K562 (cell line): ENCODE results near the gene MAP1LC3B. TPM values are rescaled to one million over a fixed set of nuclear protein-coding genes. Genes with fewer than 3 reads are reported as not detected.

ENCODE experiments used
- C11orf30 ChIP-seq: fragments of 450-650 bp; IDR thresholded peaks from 2 replicates; pipeline ENCODE4 v1.6.1; 2016; ENCODE audit warnings: low read depth, mild to moderate bottlenecking
- CHD2 ChIP-seq: IDR thresholded peaks from 2 replicates; pipeline ENCODE4 v1.6.1; 2011; ENCODE audit warnings: low read depth, low read length
- CTBP1 ChIP-seq: fragments of 450-650 bp; IDR thresholded peaks from 2 replicates; pipeline ENCODE4 v1.6.1; 2016; ENCODE audit warnings: borderline replicate concordance
- ETV5 ChIP-seq: sonication (generic); formaldehyde crosslinking; IDR thresholded peaks from 2 replicates; pipeline ENCODE4 v1.4.0; 2020; ENCODE audit warnings: low read depth, mild to moderate bottlenecking, missing genetic modification reagents
- HDGF ChIP-seq: fragments of 450-650 bp; IDR thresholded peaks from 2 replicates; pipeline ENCODE4 v1.6.1; 2016
- LCOR ChIP-seq: sonication (generic); formaldehyde crosslinking; IDR thresholded peaks from 2 replicates; pipeline ENCODE4 v1.8.0; 2022; ENCODE audit warnings: mild to moderate bottlenecking, missing genetic modification reagents
- NFYB ChIP-seq: IDR thresholded peaks from 2 replicates; pipeline ENCODE4 v1.6.1; 2011; ENCODE audit warnings: mild to moderate bottlenecking, moderate library complexity; ENCODE audit not compliant: insufficient read length; ENCODE audit errors: extremely low read depth
- PCBP2 ChIP-seq: fragments of 200-400 bp; formaldehyde crosslinking; IDR thresholded peaks from 2 replicates; pipeline ENCODE4 v1.6.1; 2018; ENCODE audit warnings: low read length, low read depth, mild to moderate bottlenecking, moderate library complexity; ENCODE audit not compliant: poor library complexity, severe bottlenecking
- POLR2AphosphoS2 ChIP-seq: IDR thresholded peaks from 2 replicates; pipeline ENCODE4 v1.6.1; 2012; ENCODE audit warnings: low read length, improper control_type of control experiment
- PRPF4 ChIP-seq: fragments of 200-400 bp; formaldehyde crosslinking; IDR thresholded peaks from one replicate; pipeline ENCODE4 v1.6.1; 2017; ENCODE audit warnings: low read length, low read depth, mild to moderate bottlenecking; ENCODE audit not compliant: insufficient read depth, poor library complexity, severe bottlenecking
- SIN3A ChIP-seq, 2 experiments: fragments of 150-350 bp in 1 of 2; IDR thresholded peaks; 2 replicates each; pipeline ENCODE4 v1.6.1; 2011 to 2016; ENCODE audit warnings: borderline replicate concordance in 2 of 2, low read depth in 2 of 2, low read length in 2 of 2, mild to moderate bottlenecking in 2 of 2, moderate library complexity in 2 of 2; ENCODE audit not compliant: control insufficient read depth in 1 of 2
- SIX5 ChIP-seq, 2 experiments: IDR thresholded peaks; 2 replicates each; pipeline ENCODE4 v1.6.1; 2011; ENCODE audit warnings: low read length in 2 of 2, borderline replicate concordance in 1 of 2, low read depth in 1 of 2, mild to moderate bottlenecking in 1 of 2, moderate library complexity in 1 of 2; ENCODE audit not compliant: insufficient read depth in 1 of 2
- ZBTB11 ChIP-seq, 3 experiments: fragments of 200-800 bp in 1 of 3; fragments of 250-450 bp in 1 of 3; fragments of 450-650 bp in 1 of 3; sonication (Bioruptor Pico) in 1 of 3; sonication (Bioruptor generic) in 1 of 3; formaldehyde crosslinking in 1 of 3; IDR thresholded peaks; 2 replicates each; pipeline versions ENCODE4 v1.6.1 to v1.8.0; 2016 to 2022; ENCODE audit warnings: mild to moderate bottlenecking in 2 of 3, missing genetic modification characterization in 2 of 3, missing compliant biosample characterization in 1 of 3, moderate library complexity in 1 of 3
- ZBTB34 ChIP-seq: fragments of 250-450 bp; sonication (Bioruptor Pico); IDR thresholded peaks from 2 replicates; pipeline ENCODE4 v1.8.0; 2021; ENCODE audit warnings: mild to moderate bottlenecking, moderate library complexity
- ZNF133 ChIP-seq: fragments of 250-450 bp; sonication (Bioruptor Pico); IDR thresholded peaks from 2 replicates; pipeline ENCODE4 v1.4.0; 2020; ENCODE audit warnings: mild to moderate bottlenecking
- ZNF175 ChIP-seq: fragments of 200-800 bp; sonication (Bioruptor generic); IDR thresholded peaks from 2 replicates; pipeline ENCODE4 v1.6.1; 2016; ENCODE audit warnings: low read depth, mild to moderate bottlenecking, missing genetic modification characterization, missing compliant biosample characterization
- ZNF212 ChIP-seq: fragments of 450-650 bp; formaldehyde crosslinking; IDR thresholded peaks from 2 replicates; pipeline ENCODE4 v1.4.0; 2020; ENCODE audit warnings: mild to moderate bottlenecking
- polyA plus RNA-seq, 8 experiments: library from polyadenylated mRNA; depleted of rRNA in 4 of 8; stranded (reverse) in 5 of 8; unstranded in 3 of 8; fragments of >200 nt; fragmentation: Nextera tagmentation in 2 of 8; fragmentation: Illumina TruSeq in 1 of 8; extraction: Ambion mirVana in 2 of 8; extraction: Trizol in 1 of 8; gene quantifications; 2 replicates each; pipeline versions ENCODE4 v1.2.1 to v1.2.3, GENCODE V29; 2011 to 2014; ENCODE audit warnings: inconsistent platforms in 1 of 8, missing spikeins in 1 of 8
- total RNA-seq, 7 experiments: library from RNA; depleted of rRNA in 6 of 7; stranded (reverse); fragments of >200 nt in 6 of 7; fragmentation: Illumina TruSeq in 2 of 7; extraction: Trizol in 2 of 7; gene quantifications; 2 replicates each; pipeline versions ENCODE4 v1.2.1 to v1.2.3, GENCODE V29; 2011 to 2021; ENCODE audit warnings: low replicate concordance in 1 of 7
- TF ChIP-seq, protein P1 (sequence below), 2 experiments: fragments of 200-800 bp in 1 of 2; sonication (Bioruptor generic) in 1 of 2; sonication (generic) in 1 of 2; formaldehyde crosslinking in 1 of 2; IDR thresholded peaks in 1 of 2; conservative IDR thresholded peaks in 1 of 2; 2 replicates each; pipeline versions ENCODE4 v1.5.0 to v1.6.1; 2016 to 2020; ENCODE audit warnings: missing compliant biosample characterization in 1 of 2, missing genetic modification characterization in 1 of 2, missing genetic modification reagents in 1 of 2

MAP1LC3B gene
- total and polyA plus RNA-seq, 9 of the 15 experiments (the other 6 are each of a cell fraction or from before 2014, with no cell fraction given), result 16.0 to 81.5 (median 36.7) TPM

GRCh38 chr16:87392821-87393679, 914 bp downstream of the MAP1LC3B start (continued):
- TF ChIP-seq PRPF4, result peak; percentile 16
- no peak for TF ChIP-seq PCBP2
- peak; percentile 53; the same call in 1 of the 2 replicates for TF ChIP-seq CTBP1
- TF ChIP-seq ETV5, result 0 out of 2 replicates have a peak, but pooled peaks have one; percentile 52
- no peak for TF ChIP-seq NFYB
- no peak for TF ChIP-seq C11orf30
- no peak for TF ChIP-seq ZBTB11 (CRISPR knock-in tag; IDR thresholded peaks at IDR 0.05)
- TF ChIP-seq POLR2AphosphoS2, result no peak
- 0 out of 4 replicates have a peak, but pooled peaks of 1 of the 2 experiments have one; percentile 8 for TF ChIP-seq SIN3A (IDR thresholded peaks at IDR 0.05; ENCODE audit: borderline replicate concordance in 2 of 2, control insufficient read depth in 1 of 2, low read depth in 2 of 2, low read length in 2 of 2)
- TF ChIP-seq CHD2, result no peak
- TF ChIP-seq ZBTB34 (CRISPR knock-in tag), result no peak
- TF ChIP-seq ZNF175 (CRISPR knock-in tag), result no peak
- no peak for TF ChIP-seq ZNF133 (CRISPR knock-in tag)
- no peak for TF ChIP-seq SIX5 (IDR thresholded peaks at IDR 0.05; ENCODE audit: borderline replicate concordance in 1 of 2, insufficient read depth in 1 of 2, low read depth in 1 of 2, low read length in 2 of 2)
- no peak for TF ChIP-seq LCOR (CRISPR knock-in tag)
- no peak for TF ChIP-seq ZNF212 (CRISPR knock-in tag)
- TF ChIP-seq, protein P1, sequence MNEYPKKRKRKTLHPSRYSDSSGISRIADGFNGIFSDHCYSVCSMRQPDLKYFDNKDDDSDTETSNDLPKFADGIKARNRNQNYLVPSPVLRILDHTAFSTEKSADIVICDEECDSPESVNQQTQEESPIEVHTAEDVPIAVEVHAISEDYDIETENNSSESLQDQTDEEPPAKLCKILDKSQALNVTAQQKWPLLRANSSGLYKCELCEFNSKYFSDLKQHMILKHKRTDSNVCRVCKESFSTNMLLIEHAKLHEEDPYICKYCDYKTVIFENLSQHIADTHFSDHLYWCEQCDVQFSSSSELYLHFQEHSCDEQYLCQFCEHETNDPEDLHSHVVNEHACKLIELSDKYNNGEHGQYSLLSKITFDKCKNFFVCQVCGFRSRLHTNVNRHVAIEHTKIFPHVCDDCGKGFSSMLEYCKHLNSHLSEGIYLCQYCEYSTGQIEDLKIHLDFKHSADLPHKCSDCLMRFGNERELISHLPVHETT (CRISPR knock-in tag; conservative IDR thresholded peaks at IDR 0.05 in 1 of 2, IDR thresholded peaks at IDR 0.05 in 1 of 2), result no peak
- TF ChIP-seq HDGF, result no peak
